Measurements from ENCODE around the gene CLEC7A.

GRCh38 chr12:10167599-10167998 lies 37.6 kb upstream of the CLEC7A start:
- TF ChIP-seq REST (IDR thresholded peaks at IDR 0.05; ENCODE audit: low read depth) = no peak
- no peak for TF ChIP-seq EZH2phosphoT487 (IDR thresholded peaks at IDR 0.05; ENCODE audit: borderline replicate concordance)
- no peak for TF ChIP-seq RAD21 (IDR thresholded peaks at IDR 0.05; ENCODE audit: low read depth)
- TF ChIP-seq CTCF (IDR thresholded peaks at IDR 0.05 in 2 of 3, conservative IDR thresholded peaks at IDR 0.05 in 1 of 3; ENCODE audit: borderline replicate concordance in 1 of 3, insufficient read depth in 1 of 3, low read depth in 2 of 3, low read length in 2 of 3) = no peak
- no peak for TF ChIP-seq EZH2 (IDR thresholded peaks at IDR 0.05)
- TF ChIP-seq YY1 (IDR thresholded peaks at IDR 0.05; ENCODE audit: extremely low read depth, insufficient replicate concordance, low read depth, low read length) = no peak
- TF ChIP-seq MAX (IDR thresholded peaks at IDR 0.05) = no peak
- TF ChIP-seq POLR2A (IDR thresholded peaks at IDR 0.05; ENCODE audit: borderline replicate concordance, extremely low read depth, insufficient read depth, insufficient read length) = no peak
- no peak for TF ChIP-seq CBX3 (IDR thresholded peaks at IDR 0.05; ENCODE audit: low read depth)
- TF ChIP-seq SP1 (IDR thresholded peaks at IDR 0.05; ENCODE audit: low read depth) = no peak
- TF ChIP-seq SRF (IDR thresholded peaks at IDR 0.05; ENCODE audit: low read depth) = no peak
- no peak for TF ChIP-seq TCF7L2 (IDR thresholded peaks at IDR 0.05; ENCODE audit: borderline replicate concordance, extremely low read depth, insufficient read depth, insufficient read length)
- TF ChIP-seq POLR2AphosphoS5 (IDR thresholded peaks at IDR 0.05; ENCODE audit: low read depth, low read length) = no peak
- TF ChIP-seq ZBTB33 (IDR thresholded peaks at IDR 0.05; ENCODE audit: extremely low read depth, insufficient replicate concordance, low read length) = no peak
